CD4-positive, CD25-positive, alpha-beta regulatory T cell (primary cell): ENCODE data around the gene TBL1X. TPM values are rescaled to one million over a fixed set of nuclear protein-coding genes. Genes with fewer than 3 reads are reported as not detected.

Experiments
- ATAC-seq, 2 donors: fragments of 150-1000 bp; cut with Tn5 transposase; one replicate each; pipeline ENCODE4 v1.10.0; 2021; ENCODE audit warnings: low read depth in 2 of 2, moderate number of reproducible peaks in 2 of 2, moderate library complexity in 1 of 2
- DNase-seq, 3 donors: peaks; one replicate each; pipeline versions ENCODE4 v3.0.0 to v3.0.0-alpha.2; 2012 to 2022; ENCODE audit warnings: mixed read lengths in 1 of 3
- H3K27ac ChIP-seq: one replicate; pipeline ENCODE4 v1.7.0; 2013; ENCODE audit warnings: mild to moderate bottlenecking, low read length; ENCODE audit not compliant: insufficient read depth, poor library complexity, severe bottlenecking
- H3K27me3 ChIP-seq: one replicate; pipeline ENCODE4 v1.7.0; 2013; ENCODE audit warnings: low read length; ENCODE audit not compliant: control insufficient read depth, insufficient read depth
- H3K36me3 ChIP-seq: one replicate; pipeline ENCODE4 v1.7.0; 2013; ENCODE audit warnings: mild to moderate bottlenecking, low read length, moderate library complexity; ENCODE audit not compliant: control insufficient read depth, insufficient read depth
- H3K4me1 ChIP-seq: 2 replicates; pipeline ENCODE4 v1.7.0; 2013; ENCODE audit warnings: mild to moderate bottlenecking, low read length; ENCODE audit not compliant: insufficient read depth, control insufficient read depth, poor library complexity, severe bottlenecking
- H3K4me3 ChIP-seq: one replicate; pipeline ENCODE4 v1.7.0; 2013; ENCODE audit warnings: low read depth, mild to moderate bottlenecking, low read length, moderate library complexity
- H3K9me3 ChIP-seq, 2 experiments: 1 replicate in 1 of 2; 2 replicates in 1 of 2; pipeline ENCODE4 v1.7.0; 2013; ENCODE audit warnings: low read length in 2 of 2, mild to moderate bottlenecking in 1 of 2, moderate library complexity in 1 of 2; ENCODE audit not compliant: control insufficient read depth in 2 of 2
- H3K27ac Mint-ChIP-seq, 3 donors: one replicate each; pipeline ENCODE4 v1.8.0; 2020 to 2022; ENCODE audit warnings: mild to moderate bottlenecking in 3 of 3, mixed read lengths in 3 of 3, moderate library complexity in 2 of 3
- H3K27me3 Mint-ChIP-seq: one replicate; pipeline ENCODE4 v1.8.0; 2022; ENCODE audit warnings: mild to moderate bottlenecking, mixed read lengths
- H3K36me3 Mint-ChIP-seq: one replicate; pipeline ENCODE4 v1.8.0; 2020; ENCODE audit warnings: mixed read lengths
- H3K4me1 Mint-ChIP-seq, 4 donors: one replicate each; pipeline ENCODE4 v1.8.0; 2020 to 2022; ENCODE audit warnings: mixed read lengths in 4 of 4, mild to moderate bottlenecking in 1 of 4
- H3K4me3 Mint-ChIP-seq, 4 donors: one replicate each; pipeline ENCODE4 v1.8.0; 2020 to 2022; ENCODE audit warnings: mild to moderate bottlenecking in 4 of 4, mixed read lengths in 4 of 4, moderate library complexity in 3 of 4
- H3K9me3 Mint-ChIP-seq, 7 donors: one replicate each; pipeline ENCODE4 v1.8.0; 2020 to 2022; ENCODE audit warnings: mixed read lengths in 7 of 7, mild to moderate bottlenecking in 3 of 7, moderate library complexity in 2 of 7
- polyA plus RNA-seq, 4 donors: library from polyadenylated mRNA; unstranded; fragments of 300-500 nt; fragmentation: Illumina TruSeq; gene quantifications; one replicate each; pipeline ENCODE4 v1.2.3, GENCODE V29; 2021
- total RNA-seq: library from RNA; stranded (reverse); gene quantifications from one replicate; pipeline ENCODE4 v1.2.3, GENCODE V29; 2022

Gene TBL1X
- total and polyA plus RNA-seq, 5 donors from 2014 or later = 6.7 to 23.4 (median 14.5) TPM

DNA sequence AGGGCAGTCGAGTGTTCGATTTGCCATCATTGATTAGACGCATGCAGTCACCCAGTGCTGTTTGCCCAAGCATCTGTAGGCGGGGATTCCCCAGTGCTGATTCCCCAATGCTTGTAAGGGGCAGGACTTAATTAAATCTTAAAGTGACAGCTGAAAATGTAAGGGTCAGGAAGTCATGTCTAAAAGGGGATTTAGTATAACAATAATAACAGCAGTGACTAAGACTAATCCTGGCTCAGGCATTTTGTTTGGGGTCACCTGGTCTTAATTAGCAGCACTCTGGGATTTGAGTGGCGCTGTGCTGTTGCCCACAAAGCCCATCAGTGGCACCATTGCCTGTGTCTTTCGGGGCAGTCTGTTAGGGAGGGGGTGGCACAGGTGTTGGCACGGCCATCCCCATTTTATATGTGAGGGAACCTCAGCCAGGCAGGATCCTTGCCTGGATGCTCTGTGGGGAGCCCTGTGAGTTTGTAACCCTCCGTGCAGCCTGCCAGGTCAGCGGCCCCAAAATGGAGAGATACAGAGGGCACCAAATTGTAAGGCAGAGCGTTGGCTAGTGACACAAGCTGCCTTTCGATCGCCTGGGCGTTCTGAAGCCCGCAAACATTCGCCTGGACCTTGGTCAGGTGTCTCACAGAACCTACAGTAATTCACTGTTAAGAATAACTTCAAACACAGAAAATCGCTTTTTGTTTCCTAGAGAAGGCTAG, 146.7 kb downstream of the TBL1X start:
- peaks cover 0 to 1% (median 0%) of the 10 kb centered on the region in 7 donors for H3K9me3 Mint-ChIP-seq
- peaks cover 0 to 4% (median 2%) of the 10 kb centered on the region in 4 donors for H3K4me1 Mint-ChIP-seq
- no peaks in the 10 kb centered on the region for H3K27me3 ChIP-seq
- no peaks in the 10 kb centered on the region for H3K36me3 Mint-ChIP-seq
- H3K27ac Mint-ChIP-seq = no peak overlapping the region
- H3K4me3 Mint-ChIP-seq = no peak overlapping the region
- H3K36me3 ChIP-seq = no peaks in the 10 kb centered on the region
- H3K4me3 ChIP-seq = no peak overlapping the region
- H3K4me1 ChIP-seq = no peaks in the 10 kb centered on the region
- H3K9me3 ChIP-seq = no peaks in the 10 kb centered on the region
- H3K27me3 Mint-ChIP-seq = no peaks in the 10 kb centered on the region
- H3K27ac ChIP-seq = no peak overlapping the region
- ATAC-seq (no peak), DNase-seq (no peak)

DNA sequence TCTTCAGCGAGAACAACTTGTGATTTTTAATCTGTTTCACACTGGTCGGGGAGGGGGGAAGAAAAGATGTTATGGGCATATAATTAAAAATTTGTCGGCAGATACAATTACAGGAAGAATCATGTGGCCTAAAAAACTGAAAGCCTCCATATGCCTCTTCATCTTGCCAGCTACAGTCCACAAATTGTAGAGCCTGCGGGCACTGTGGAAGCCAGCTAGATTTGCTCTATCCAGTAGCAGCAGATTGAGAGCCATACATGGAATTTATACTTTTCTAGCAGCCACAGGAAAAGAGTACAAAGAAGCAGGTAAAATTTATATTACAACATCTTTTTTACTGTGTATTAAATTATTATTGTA, 147.3 kb downstream of the TBL1X start:
- Mint-ChIP-seq H3K9me3 (peaks cover 0 to 1% (median 0%) of the 10 kb centered on the region in 7 donors), H3K27ac (no peak overlapping the region), H3K27me3 (no peaks in the 10 kb centered on the region), H3K4me1 (peaks cover 0 to 4% (median 2%) of the 10 kb centered on the region in 4 donors), H3K4me3 (no peak overlapping the region), H3K36me3 (no peaks in the 10 kb centered on the region)
- ATAC-seq = no peak
- Histone ChIP-seq H3K36me3 (no peaks in the 10 kb centered on the region), H3K27me3 (no peaks in the 10 kb centered on the region), H3K9me3 (no peaks in the 10 kb centered on the region), H3K4me3 (no peak overlapping the region), H3K4me1 (no peaks in the 10 kb centered on the region), H3K27ac (no peak overlapping the region)
- no peak for DNase-seq

GRCh38 chrX:9614016-9614415, 149.2 kb downstream of the TBL1X start:
- Histone ChIP-seq H3K27ac (no peak overlapping the region), H3K4me1 (no peaks in the 10 kb centered on the region), H3K4me3 (no peak overlapping the region), H3K27me3 (no peaks in the 10 kb centered on the region), H3K9me3 (no peaks in the 10 kb centered on the region), H3K36me3 (no peaks in the 10 kb centered on the region)
- Mint-ChIP-seq H3K4me1 (peaks cover 0 to 10% (median 6%) of the 10 kb centered on the region in 4 donors), H3K27me3 (no peaks in the 10 kb centered on the region), H3K4me3 (no peak overlapping the region), H3K36me3 (no peaks in the 10 kb centered on the region), H3K27ac (no peak overlapping the region), H3K9me3 (no peaks in the 10 kb centered on the region)
- ATAC-seq (no peak), DNase-seq (no peak)

DNA sequence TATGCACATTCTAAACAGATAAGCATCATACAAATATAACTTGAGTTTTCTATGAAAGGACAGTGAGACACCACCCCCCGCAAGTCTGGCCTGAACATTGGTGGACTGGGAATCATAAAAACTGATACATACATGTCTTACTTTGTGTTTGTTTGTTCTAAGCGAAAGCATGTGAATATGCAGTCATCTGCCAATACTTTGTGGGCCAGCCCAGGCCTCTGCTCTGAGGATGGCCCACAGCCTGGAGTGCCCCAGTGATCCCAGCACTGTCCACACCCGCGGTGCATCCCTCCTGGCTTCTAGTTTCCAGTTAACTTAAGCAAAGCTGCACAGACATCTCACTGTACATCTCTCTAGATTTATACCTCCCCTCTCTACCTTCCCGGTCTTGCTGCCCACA, 154.3 kb downstream of the TBL1X start:
- H3K9me3 ChIP-seq = no peaks in the 10 kb centered on the region
- H3K36me3 ChIP-seq = no peaks in the 10 kb centered on the region
- H3K27ac ChIP-seq = no peak overlapping the region
- Mint-ChIP-seq H3K36me3 (no peaks in the 10 kb centered on the region), H3K27me3 (no peaks in the 10 kb centered on the region), H3K4me1 (peaks cover 9 to 49% (median 27%) of the 10 kb centered on the region in 4 donors), H3K4me3 (no peak overlapping the region), H3K9me3 (peaks cover 0 to 1% (median 0%) of the 10 kb centered on the region in 7 donors), H3K27ac (peak overlapping the region in 2 of 3 donors; percentile 33 to 44)
- ATAC-seq (no peak), DNase-seq (no peak)
- H3K4me3 ChIP-seq = no peak overlapping the region
- no peaks in the 10 kb centered on the region for H3K27me3 ChIP-seq
- peaks cover 5% of the 10 kb centered on the region for H3K4me1 ChIP-seq

GRCh38 chrX:9619581-9619980, 154.7 kb downstream of the TBL1X start:
- Histone ChIP-seq H3K27ac (no peak overlapping the region), H3K36me3 (no peaks in the 10 kb centered on the region), H3K4me3 (no peak overlapping the region), H3K27me3 (no peaks in the 10 kb centered on the region), H3K4me1 (peaks cover 5% of the 10 kb centered on the region), H3K9me3 (no peaks in the 10 kb centered on the region)
- DNase-seq (no peak), ATAC-seq (no peak)
- H3K27ac Mint-ChIP-seq = peak overlapping the region in 2 of 3 donors; percentile 33 to 44
- H3K4me1 Mint-ChIP-seq = peaks cover 9 to 52% (median 31%) of the 10 kb centered on the region in 4 donors
- H3K4me3 Mint-ChIP-seq = no peak overlapping the region
- no peaks in the 10 kb centered on the region for H3K27me3 Mint-ChIP-seq
- no peaks in the 10 kb centered on the region for H3K36me3 Mint-ChIP-seq
- peaks cover 0 to 1% (median 0%) of the 10 kb centered on the region in 7 donors for H3K9me3 Mint-ChIP-seq

DNA sequence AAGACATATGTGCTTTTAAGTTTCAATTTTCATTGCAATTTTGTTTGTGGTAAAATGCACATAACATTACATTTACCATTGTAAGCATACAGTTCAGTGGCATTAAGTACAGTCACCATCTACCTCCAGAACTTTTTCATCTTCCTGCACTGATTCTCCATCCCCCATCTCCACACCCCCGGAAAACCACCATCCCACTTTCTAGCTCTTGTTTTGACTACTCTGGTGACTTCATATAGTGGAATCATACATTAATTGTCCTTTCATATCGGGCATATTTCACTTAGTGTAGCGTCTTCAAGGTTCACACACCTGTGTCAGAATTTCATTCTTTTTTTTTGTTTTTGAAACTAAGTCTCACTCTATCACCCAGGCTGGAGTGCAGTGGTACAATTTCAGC, 157.3 kb downstream of the TBL1X start:
- Mint-ChIP-seq H3K9me3 (peaks cover 0 to 1% (median 0%) of the 10 kb centered on the region in 7 donors), H3K27ac (no peak overlapping the region), H3K27me3 (no peaks in the 10 kb centered on the region), H3K4me3 (no peak overlapping the region), H3K4me1 (peaks cover 9 to 60% (median 32%) of the 10 kb centered on the region in 4 donors), H3K36me3 (no peaks in the 10 kb centered on the region)
- H3K27ac ChIP-seq = no peak overlapping the region
- H3K27me3 ChIP-seq = no peaks in the 10 kb centered on the region
- no peak overlapping the region for H3K4me3 ChIP-seq
- ATAC-seq (no peak), DNase-seq (peak in 1 of 3 donors; percentile 10)
- H3K4me1 ChIP-seq = peaks cover 5% of the 10 kb centered on the region
- H3K36me3 ChIP-seq = no peaks in the 10 kb centered on the region
- H3K9me3 ChIP-seq = no peaks in the 10 kb centered on the region

- Histone ChIP-seq H3K4me1 (peaks cover 5% of the 10 kb centered on the region), H3K27me3 (no peaks in the 10 kb centered on the region), H3K27ac (no peak overlapping the region), H3K9me3 (no peaks in the 10 kb centered on the region), H3K36me3 (no peaks in the 10 kb centered on the region), H3K4me3 (no peak overlapping the region)
- DNase-seq (no peak), ATAC-seq (no peak)
- Mint-ChIP-seq H3K9me3 (no peaks in the 10 kb centered on the region), H3K4me3 (peak overlapping the region in 1 of 4 donors; percentile 38), H3K36me3 (no peaks in the 10 kb centered on the region), H3K27ac (peak overlapping the region in 1 of 3 donors; percentile 17), H3K4me1 (peaks cover 7 to 42% (median 21%) of the 10 kb centered on the region in 4 donors), H3K27me3 (no peaks in the 10 kb centered on the region)
Measured at GRCh38 chrX:9626379-9626778, 161.5 kb downstream of the TBL1X start.

DNA sequence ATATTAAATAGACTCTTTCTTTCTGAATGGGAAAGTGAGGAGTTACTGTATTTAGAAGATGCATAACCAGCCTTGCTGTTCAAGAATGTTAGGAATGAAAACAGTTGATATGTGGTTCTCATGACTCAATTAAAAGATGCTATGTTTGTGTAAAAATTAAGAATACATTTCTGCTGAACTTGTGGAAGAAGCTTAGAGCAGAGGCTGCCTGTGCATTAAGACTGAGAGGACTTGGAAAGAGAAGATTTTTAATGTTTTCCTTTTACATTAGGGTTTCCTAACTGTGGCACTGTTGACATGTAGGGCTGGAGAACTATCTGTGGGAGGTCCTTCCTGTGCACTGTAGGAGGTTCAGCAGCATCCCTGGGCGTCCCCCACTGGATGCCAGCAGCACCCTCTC, 163.1 kb downstream of the TBL1X start:
- ATAC-seq (no peak), DNase-seq (no peak)
- H3K27ac ChIP-seq = no peak overlapping the region
- no peaks in the 10 kb centered on the region for H3K4me1 ChIP-seq
- Mint-ChIP-seq H3K4me3 (no peak overlapping the region), H3K27me3 (no peaks in the 10 kb centered on the region), H3K36me3 (no peaks in the 10 kb centered on the region), H3K27ac (no peak overlapping the region), H3K4me1 (peaks cover 9 to 33% (median 12%) of the 10 kb centered on the region in 4 donors), H3K9me3 (no peaks in the 10 kb centered on the region)
- H3K36me3 ChIP-seq = no peaks in the 10 kb centered on the region
- no peak overlapping the region for H3K4me3 ChIP-seq
- H3K27me3 ChIP-seq = no peaks in the 10 kb centered on the region
- H3K9me3 ChIP-seq = no peaks in the 10 kb centered on the region
